HepG2 (cell line): Measurements from ENCODE around the gene GNG13. TPM values are rescaled to one million over a fixed set of nuclear protein-coding genes. Genes with fewer than 3 reads are reported as not detected.

Experiments
- CAMTA2 ChIP-seq: sonication (generic); formaldehyde crosslinking; IDR thresholded peaks from 2 replicates; pipeline ENCODE4 v1.4.0; 2020; ENCODE audit warnings: mild to moderate bottlenecking, missing genetic modification reagents, borderline replicate concordance
- CC2D1A ChIP-seq: sonication (generic); formaldehyde crosslinking; IDR thresholded peaks from 2 replicates; pipeline ENCODE4 v1.8.1; 2023; ENCODE audit warnings: mild to moderate bottlenecking, missing genetic modification reagents
- EZH2 ChIP-seq: conservative IDR thresholded peaks from 2 replicates; pipeline ENCODE4 v1.6.1; 2012; ENCODE audit warnings: mild to moderate bottlenecking, low read depth, low read length, moderate library complexity
- HIC2 ChIP-seq: sonication (generic); formaldehyde crosslinking; IDR thresholded peaks from 2 replicates; pipeline ENCODE4 v1.9.0; 2022; ENCODE audit warnings: low read depth, missing genetic modification reagents
- HOXA5 ChIP-seq: sonication (generic); formaldehyde crosslinking; IDR thresholded peaks from 2 replicates; pipeline ENCODE4 v1.4.0; 2020; ENCODE audit warnings: missing genetic modification reagents
- MTF2 ChIP-seq: sonication (generic); formaldehyde crosslinking; IDR thresholded peaks from 2 replicates; pipeline ENCODE4 v1.5.0; 2020; ENCODE audit warnings: missing genetic modification reagents, borderline replicate concordance
- MXD4 ChIP-seq: IDR thresholded peaks from 2 replicates; pipeline ENCODE4 v1.6.1; 2016; ENCODE audit warnings: mild to moderate bottlenecking, missing biosample characterization, missing genetic modification reagents
- NFRKB ChIP-seq: fragments of 450-650 bp; IDR thresholded peaks from 2 replicates; pipeline ENCODE4 v1.6.1; 2017
- NFYB ChIP-seq: sonication (generic); formaldehyde crosslinking; IDR thresholded peaks from 2 replicates; pipeline ENCODE4 v1.4.0; 2020; ENCODE audit warnings: missing genetic modification reagents
- PHF8 ChIP-seq: sonication (generic); formaldehyde crosslinking; IDR thresholded peaks from 2 replicates; pipeline ENCODE4 v1.5.0; 2020; ENCODE audit warnings: missing genetic modification reagents
- PLRG1 ChIP-seq: fragments of 450-650 bp; conservative IDR thresholded peaks from 2 replicates; pipeline ENCODE4 v1.6.1; 2016
- RAD51 ChIP-seq: fragments of 450-650 bp; IDR thresholded peaks from 2 replicates; pipeline ENCODE4 v1.6.1; 2016; ENCODE audit warnings: borderline replicate concordance
- SALL1 ChIP-seq: sonication (generic); formaldehyde crosslinking; IDR thresholded peaks from 2 replicates; pipeline ENCODE4 v1.8.0; 2022; ENCODE audit warnings: mild to moderate bottlenecking, missing genetic modification reagents
- TAF15 ChIP-seq: fragments of 200-400 bp; formaldehyde crosslinking; IDR thresholded peaks from one replicate; pipeline ENCODE4 v1.6.1; 2018; ENCODE audit warnings: mild to moderate bottlenecking, low read depth, low read length; ENCODE audit not compliant: poor library complexity, severe bottlenecking
- TMF1 ChIP-seq: sonication (generic); formaldehyde crosslinking; IDR thresholded peaks from 2 replicates; pipeline ENCODE4 v1.8.1; 2022; ENCODE audit warnings: low read depth, missing genetic modification reagents
- UBTF ChIP-seq: sonication (generic); formaldehyde crosslinking; IDR thresholded peaks from 2 replicates; pipeline ENCODE4 v1.4.0; 2020; ENCODE audit warnings: mild to moderate bottlenecking, missing genetic modification reagents
- ZNF3 ChIP-seq: IDR thresholded peaks from 2 replicates; pipeline ENCODE4 v1.7.0; 2017; ENCODE audit warnings: inconsistent platforms
- ZNF343 ChIP-seq: sonication (generic); formaldehyde crosslinking; IDR thresholded peaks from 2 replicates; pipeline ENCODE4 v1.4.0; 2020; ENCODE audit warnings: mild to moderate bottlenecking, missing genetic modification reagents
- ZNF367 ChIP-seq: sonication (generic); formaldehyde crosslinking; IDR thresholded peaks from 2 replicates; pipeline ENCODE4 v1.4.0; 2020; ENCODE audit warnings: missing genetic modification reagents, borderline replicate concordance
- ZNF484 ChIP-seq: sonication (generic); formaldehyde crosslinking; IDR thresholded peaks from 2 replicates; pipeline ENCODE4 v1.5.1; 2020; ENCODE audit warnings: mild to moderate bottlenecking, low read depth, missing genetic modification reagents, borderline replicate concordance
- ZNF547 ChIP-seq: sonication (generic); formaldehyde crosslinking; IDR thresholded peaks from 2 replicates; pipeline ENCODE4 v1.5.1; 2020; ENCODE audit warnings: mild to moderate bottlenecking, missing genetic modification reagents
- ZNF558 ChIP-seq: sonication (generic); formaldehyde crosslinking; IDR thresholded peaks from 2 replicates; pipeline ENCODE4 v1.9.0; 2022; ENCODE audit warnings: mild to moderate bottlenecking, missing genetic modification reagents, borderline replicate concordance
- ZNF644 ChIP-seq: IDR thresholded peaks from 2 replicates; pipeline ENCODE4 v1.6.1; 2016; ENCODE audit warnings: low read depth
- ZNF883 ChIP-seq: sonication (generic); formaldehyde crosslinking; IDR thresholded peaks from 2 replicates; pipeline ENCODE4 v1.5.1; 2020; ENCODE audit warnings: mild to moderate bottlenecking, missing genetic modification reagents; ENCODE audit errors: not compliant biosample characterization
- polyA plus RNA-seq, 8 experiments: library from polyadenylated mRNA; depleted of rRNA in 3 of 8; stranded (reverse) in 7 of 8; unstranded in 1 of 8; fragments of >200 nt; fragmentation: Illumina TruSeq in 4 of 8; extraction: Trizol in 4 of 8; gene quantifications; 2 replicates each; pipeline versions ENCODE4 v1.2.1 to v1.2.3, GENCODE V29; 2011 to 2016; ENCODE audit warnings: low read depth in 4 of 8, missing spikeins in 1 of 8, mixed read lengths in 1 of 8; ENCODE audit not compliant: insufficient read depth in 1 of 8
- total RNA-seq, 5 experiments: library from RNA; depleted of rRNA; stranded (reverse); fragments of >200 nt; fragmentation: Illumina TruSeq; extraction: Trizol; gene quantifications; 2 replicates each; pipeline ENCODE4 v1.2.3, GENCODE V29; 2016; ENCODE audit warnings: low read depth in 1 of 5
- TF ChIP-seq, protein P1 (sequence below): sonication (generic); formaldehyde crosslinking; IDR thresholded peaks from 2 replicates; pipeline ENCODE4 v1.8.1; 2023; ENCODE audit warnings: mild to moderate bottlenecking, inconsistent platforms, moderate library complexity, missing genetic modification reagents, borderline replicate concordance
- TF ChIP-seq, protein P2 (sequence below): sonication (generic); formaldehyde crosslinking; IDR thresholded peaks from 2 replicates; pipeline ENCODE4 v1.5.1; 2020; ENCODE audit warnings: mild to moderate bottlenecking, moderate library complexity, missing genetic modification reagents

Gene GNG13
- total and polyA plus RNA-seq, 2 of the 13 experiments (the other 11 are each of a cell fraction or from before 2014, with no cell fraction given) = not detected

- TF ChIP-seq MTF2 (CRISPR knock-in tag) (no peak), ZNF644 (no peak), HIC2 (CRISPR knock-in tag) (no peak), HOXA5 (CRISPR knock-in tag) (no peak), ZNF367 (no peak), SALL1 (CRISPR knock-in tag) (no peak), UBTF (CRISPR knock-in tag) (no peak), CC2D1A (CRISPR knock-in tag) (no peak), PLRG1 (no peak), CAMTA2 (CRISPR knock-in tag) (no peak), EZH2 (no peak), ZNF558 (CRISPR knock-in tag) (0 out of 2 replicates have a peak, but pooled peaks have one; percentile 48), PHF8 (CRISPR knock-in tag) (peak; percentile 75), ZNF3 (CRISPR knock-in tag) (no peak), RAD51 (no peak), ZNF484 (no peak), MXD4 (peak; percentile 62), TMF1 (CRISPR knock-in tag) (0 out of 2 replicates have a peak, but pooled peaks have one; percentile 17), ZNF883 (CRISPR knock-in tag) (no peak), NFRKB (no peak), NFYB (CRISPR knock-in tag) (peak; percentile 70), ZNF547 (CRISPR knock-in tag) (no peak), TAF15 (no peak), ZNF343 (CRISPR knock-in tag) (no peak)
- TF ChIP-seq, protein P1, sequence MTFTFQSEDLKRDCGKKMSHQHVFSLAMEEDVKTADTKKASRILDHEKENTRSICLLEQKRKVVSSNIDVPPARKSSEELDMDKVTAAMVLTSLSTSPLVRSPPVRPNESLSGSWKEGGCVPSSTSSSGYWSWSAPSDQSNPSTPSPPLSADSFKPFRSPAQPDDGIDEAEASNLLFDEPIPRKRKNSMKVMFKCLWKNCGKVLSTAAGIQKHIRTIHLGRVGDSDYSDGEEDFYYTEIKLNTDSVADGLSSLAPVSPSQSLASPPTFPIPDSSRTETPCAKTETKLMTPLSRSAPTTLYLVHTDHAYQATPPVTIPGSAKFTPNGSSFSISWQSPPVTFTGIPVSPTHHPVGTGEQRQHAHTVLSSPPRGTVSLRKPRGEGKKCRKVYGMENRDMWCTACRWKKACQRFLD (CRISPR knock-in tag) = no peak
- TF ChIP-seq, protein P2, sequence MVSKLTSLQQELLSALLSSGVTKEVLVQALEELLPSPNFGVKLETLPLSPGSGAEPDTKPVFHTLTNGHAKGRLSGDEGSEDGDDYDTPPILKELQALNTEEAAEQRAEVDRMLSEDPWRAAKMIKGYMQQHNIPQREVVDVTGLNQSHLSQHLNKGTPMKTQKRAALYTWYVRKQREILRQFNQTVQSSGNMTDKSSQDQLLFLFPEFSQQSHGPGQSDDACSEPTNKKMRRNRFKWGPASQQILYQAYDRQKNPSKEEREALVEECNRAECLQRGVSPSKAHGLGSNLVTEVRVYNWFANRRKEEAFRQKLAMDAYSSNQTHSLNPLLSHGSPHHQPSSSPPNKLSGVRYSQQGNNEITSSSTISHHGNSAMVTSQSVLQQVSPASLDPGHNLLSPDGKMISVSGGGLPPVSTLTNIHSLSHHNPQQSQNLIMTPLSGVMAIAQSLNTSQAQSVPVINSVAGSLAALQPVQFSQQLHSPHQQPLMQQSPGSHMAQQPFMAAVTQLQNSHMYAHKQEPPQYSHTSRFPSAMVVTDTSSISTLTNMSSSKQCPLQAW (CRISPR knock-in tag) = no peak
Measured at GRCh38 chr16:788399-789126, 12.0 kb downstream of the GNG13 start, which contains the start of gene CHTF18 (continued).
